GM21381 (cell line): ENCODE data around the gene MCF2L2.

Experiments used
- ATAC-seq: cut with Tn5 transposase; IDR thresholded peaks from one replicate; pipeline ENCODE4 v1.9.1; 2021; ENCODE audit warnings: mild to moderate bottlenecking, moderate library complexity; ENCODE audit not compliant: unreplicated experiment

Gene MCF2L2

GRCh38 chr3:183400352-183400751 is 28.1 kb downstream of the MCF2L2 start:
- ATAC-seq: no peak

GRCh38 chr3:183396662-183397391 is 31.6 kb downstream of the MCF2L2 start:
- ATAC-seq: no peak

GRCh38 chr3:183394150-183394549 is 34.3 kb downstream of the MCF2L2 start:
- no peak for ATAC-seq

GRCh38 chr3:183393625-183394024 is 34.8 kb downstream of the MCF2L2 start:
- ATAC-seq: no peak

GRCh38 chr3:183392186-183393034 is 36.0 kb downstream of the MCF2L2 start:
- no peak for ATAC-seq

- ATAC-seq: no peak
Observed at GRCh38 chr3:183391460-183391859, 37.0 kb downstream of the MCF2L2 start.

GRCh38 chr3:183390844-183391243 is 37.6 kb downstream of the MCF2L2 start:
- ATAC-seq: no peak

GRCh38 chr3:183388213-183388895 is 40.1 kb downstream of the MCF2L2 start:
- ATAC-seq: no peak

- ATAC-seq: no peak
Observed at GRCh38 chr3:183387797-183388196, 40.6 kb downstream of the MCF2L2 start.

- ATAC-seq: no peak
Observed at GRCh38 chr3:183386651-183387050, 41.8 kb downstream of the MCF2L2 start.

GRCh38 chr3:183385698-183386613 is 42.5 kb downstream of the MCF2L2 start:
- ATAC-seq: peak; percentile 79

- no peak for ATAC-seq
Observed at GRCh38 chr3:183381673-183382072, 46.7 kb downstream of the MCF2L2 start.

- ATAC-seq: no peak
Observed at GRCh38 chr3:183381179-183381578, 47.2 kb downstream of the MCF2L2 start.

GRCh38 chr3:183378951-183379350 is 49.5 kb downstream of the MCF2L2 start:
- no peak for ATAC-seq

GRCh38 chr3:183378545-183378944 is 49.9 kb downstream of the MCF2L2 start:
- ATAC-seq: no peak

- ATAC-seq: no peak
Observed at GRCh38 chr3:183378008-183378407, 50.4 kb downstream of the MCF2L2 start.

- ATAC-seq: peak; percentile 49
Observed at GRCh38 chr3:183377307-183377959, 51.0 kb downstream of the MCF2L2 start.

GRCh38 chr3:183375787-183376186 is 52.6 kb downstream of the MCF2L2 start:
- ATAC-seq: no peak

- ATAC-seq: no peak
Observed at GRCh38 chr3:183375337-183375736, 53.1 kb downstream of the MCF2L2 start.

GRCh38 chr3:183372911-183373310 is 55.5 kb downstream of the MCF2L2 start:
- ATAC-seq: no peak
